Breast epithelium (tissue), 4 donors: ENCODE measurements around the gene SAP30. TPM values are rescaled to one million over a fixed set of nuclear protein-coding genes. Genes with fewer than 3 reads are reported as not detected.
A peak's percentile ranks its signal among the peaks of the same experiment; 100 is the strongest.

Experiments used
- DNase-seq, 2 donors: peaks; one replicate each; pipeline ENCODE4 v3.0.0-alpha.2; 2019; ENCODE audit warnings: low spot score in 2 of 2
- H3K27ac ChIP-seq, 2 donors: fragments of 200-600 bp; sonication (generic) in 1 of 2; one replicate each; pipeline ENCODE4 v1.5.1; 2016 to 2019; ENCODE audit warnings: mild to moderate bottlenecking in 1 of 2
- H3K27me3 ChIP-seq, 2 donors: fragments of 200-600 bp; sonication (generic) in 1 of 2; one replicate each; pipeline versions ENCODE4 v1.5.1 to v1.6.0; 2017 to 2019; ENCODE audit warnings: control low read depth in 1 of 2, mild to moderate bottlenecking in 1 of 2
- H3K36me3 ChIP-seq: fragments of 200-600 bp; one replicate; pipeline ENCODE4 v1.5.1; 2019
- H3K4me1 ChIP-seq, 2 donors: fragments of 200-600 bp; sonication (generic); one replicate each; pipeline ENCODE4 v1.5.1; 2016 to 2019; ENCODE audit warnings: control low read depth in 1 of 2
- H3K4me3 ChIP-seq, 3 donors: fragments of 200-600 bp; sonication (generic); 1 replicate in 2 of 3; 2 replicates in 1 of 3; pipeline ENCODE4 v1.5.1; 2016 to 2019; ENCODE audit warnings: mild to moderate bottlenecking in 3 of 3, moderate library complexity in 2 of 3
- H3K9me3 ChIP-seq, 2 donors: fragments of 200-600 bp; sonication (generic) in 1 of 2; one replicate each; pipeline ENCODE4 v1.5.1; 2016 to 2019; ENCODE audit warnings: control low read depth in 1 of 2
- CTCF ChIP-seq, 3 donors: fragments of 450-650 bp; IDR thresholded peaks; one replicate each; pipeline ENCODE4 v1.5.1; 2016 to 2017; ENCODE audit warnings: antibody characterized with exemption in 3 of 3, mild to moderate bottlenecking in 3 of 3, moderate library complexity in 3 of 3
- POLR2A ChIP-seq: fragments of 450-650 bp; IDR thresholded peaks from one replicate; pipeline ENCODE4 v1.6.1; 2016; ENCODE audit warnings: antibody characterized with exemption, mild to moderate bottlenecking, moderate library complexity
- POLR2AphosphoS5 ChIP-seq, 3 donors: sonication (generic); formaldehyde crosslinking; IDR thresholded peaks; one replicate each; pipeline ENCODE4 v1.6.1; 2017; ENCODE audit warnings: antibody characterized with exemption in 3 of 3
- intact Hi-C: fragments of 100-400 bp; cut with DNase I; formaldehyde crosslinking; loops from one replicate; pipeline ENCODE4 v1.15.1; 2023; ENCODE audit warnings: low total_unique reads
- total RNA-seq, 3 donors: library from RNA; depleted of rRNA; stranded (reverse); fragments of >200 nt; gene quantifications; one replicate each; pipeline ENCODE4 v1.1.0, GENCODE V29; 2016

Gene SAP30
- total RNA-seq, 3 donors from 2014 or later: 29.8 to 50.1 (median 41.7) TPM

GRCh38 chr4:173420324-173420752 lies 49.6 kb downstream of the SAP30 start:
- intact Hi-C loops: no loop called here
- no peaks in the 10 kb centered on the region for H3K27me3 ChIP-seq
- TF ChIP-seq POLR2AphosphoS5 (IDR thresholded peaks at IDR 0.05) (no peak), CTCF (IDR thresholded peaks at IDR 0.05) (peak in 2 of 3 donors; percentile 33 to 49), POLR2A (no peak)
- DNase-seq: no peak
- H3K27ac ChIP-seq: no peak overlapping the region
- H3K36me3 ChIP-seq: no peaks in the 10 kb centered on the region
- no peaks in the 10 kb centered on the region for H3K9me3 ChIP-seq
- H3K4me3 ChIP-seq: no peak overlapping the region
- no peaks in the 10 kb centered on the region for H3K4me1 ChIP-seq

- H3K9me3 ChIP-seq: no peaks in the 10 kb centered on the region
- H3K4me1 ChIP-seq: no peaks in the 10 kb centered on the region
- H3K4me3 ChIP-seq: no peak overlapping the region
- DNase-seq: no peak
- no peaks in the 10 kb centered on the region for H3K27me3 ChIP-seq
- intact Hi-C loops: no loop called here
- no peak overlapping the region for H3K27ac ChIP-seq
- TF ChIP-seq POLR2A (no peak), POLR2AphosphoS5 (IDR thresholded peaks at IDR 0.05) (no peak), CTCF (IDR thresholded peaks at IDR 0.05) (no peak)
- H3K36me3 ChIP-seq: no peaks in the 10 kb centered on the region
Measured at GRCh38 chr4:173420801-173421200, 50.0 kb downstream of the SAP30 start.

GRCh38 chr4:173424899-173425805 lies 54.4 kb downstream of the SAP30 start:
- H3K4me1 ChIP-seq: no peaks in the 10 kb centered on the region
- H3K4me3 ChIP-seq: no peak overlapping the region
- no peaks in the 10 kb centered on the region for H3K27me3 ChIP-seq
- no peak for DNase-seq
- H3K27ac ChIP-seq: no peak overlapping the region
- no peak for TF ChIP-seq POLR2A
- no peak for TF ChIP-seq POLR2AphosphoS5 (IDR thresholded peaks at IDR 0.05)
- no peak for TF ChIP-seq CTCF (IDR thresholded peaks at IDR 0.05)
- intact Hi-C loops: no loop called here
- H3K9me3 ChIP-seq: no peaks in the 10 kb centered on the region
- no peaks in the 10 kb centered on the region for H3K36me3 ChIP-seq

- no peak overlapping the region for H3K4me3 ChIP-seq
- no peaks in the 10 kb centered on the region for H3K36me3 ChIP-seq
- H3K9me3 ChIP-seq: no peaks in the 10 kb centered on the region
- H3K27me3 ChIP-seq: no peaks in the 10 kb centered on the region
- H3K27ac ChIP-seq: no peak overlapping the region
- TF ChIP-seq POLR2A: no peak
- intact Hi-C loops: no loop called here
- H3K4me1 ChIP-seq: no peaks in the 10 kb centered on the region
- DNase-seq: no peak
Measured at GRCh38 chr4:173426064-173426463, 55.3 kb downstream of the SAP30 start.

Other genes with a start within 250 kb of the SAP30 start
- 10 to 100 TPM; 10.7 to 67.2 (median 52.2) TPM for gene GALNT7, start 202.1 kb upstream of the SAP30 start, total RNA-seq
- gene HMGB2, start 36.6 kb upstream of the SAP30 start, total RNA-seq: 10 to 100 TPM; 48.2 to 66.2 (median 58.0) TPM
- gene SCRG1, start 28.2 kb downstream of the SAP30 start, total RNA-seq: 1 to 10 TPM in 1 of 3 donors, under 1 TPM in 2; under 0.01 to 4.0 (median 0.48) TPM
- 10 to 100 TPM; 10.5 to 29.6 (median 12.8) TPM for gene HAND2, start 159.3 kb downstream of the SAP30 start, total RNA-seq